SW 1271 (cell line): ENCODE data around the gene ZCCHC7.
"Not testable (repeated sequence)": the region's sequence is repeated elsewhere in the genome, so short reads cannot be mapped to it uniquely, and the experiment has no call there.

ENCODE experiments used
- DNase-seq, 2 experiments: peaks; one replicate each; lab custom pipeline; 2025; lab: John Stamatoyannopoulos, UW

The ZCCHC7 gene

DNA sequence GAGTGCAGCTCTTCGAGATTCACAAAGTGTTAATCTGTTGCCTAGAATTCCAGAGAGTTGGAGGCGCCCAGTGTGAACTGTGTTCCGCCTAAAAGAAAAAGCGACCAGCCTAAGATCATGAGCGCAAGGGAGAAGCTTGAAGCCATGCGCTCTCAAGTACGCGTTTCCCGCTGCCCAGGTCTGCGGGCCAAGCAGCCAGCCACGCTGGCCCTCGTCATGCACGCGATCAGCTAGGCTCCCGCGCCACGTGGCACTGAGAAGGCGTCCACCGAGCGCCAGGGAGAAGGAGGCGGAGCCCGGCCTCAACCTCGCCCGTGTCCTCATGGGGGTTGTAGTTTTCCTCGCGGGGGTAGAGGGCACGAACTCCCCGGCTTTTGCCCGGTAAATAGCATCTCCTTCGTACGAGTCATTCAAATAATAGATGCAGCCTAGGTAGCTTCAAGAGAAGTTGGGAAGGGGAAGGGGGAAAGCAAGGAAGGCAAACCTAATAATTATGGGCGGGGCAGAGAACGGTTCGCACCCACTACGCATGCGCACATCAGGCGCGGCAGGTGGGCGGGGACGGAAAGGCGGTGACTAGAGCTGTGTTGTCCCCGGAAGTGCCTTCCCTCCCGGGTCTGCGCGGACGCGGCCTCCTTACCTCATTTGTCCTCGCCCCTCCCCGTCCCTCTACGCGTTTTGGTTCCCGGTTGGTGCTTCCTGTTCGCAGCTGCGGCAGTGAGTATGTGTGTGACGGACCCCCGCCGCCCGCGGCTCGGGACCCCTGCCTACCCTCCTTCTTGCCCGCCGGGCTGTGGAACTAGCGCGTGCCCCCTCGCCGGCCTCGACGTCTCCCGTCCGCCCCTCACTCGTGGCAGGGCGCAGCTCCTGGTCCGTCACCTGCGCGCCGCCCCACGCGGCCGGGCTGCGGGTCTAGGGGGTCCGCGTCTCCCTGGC is at the start of gene ZCCHC7:
TSS of gene ZCCHC7 (plus strand) at position 668 of the 936 bp plus-strand sequence.
- peak; percentile 68 to 84 for DNase-seq

DNA sequence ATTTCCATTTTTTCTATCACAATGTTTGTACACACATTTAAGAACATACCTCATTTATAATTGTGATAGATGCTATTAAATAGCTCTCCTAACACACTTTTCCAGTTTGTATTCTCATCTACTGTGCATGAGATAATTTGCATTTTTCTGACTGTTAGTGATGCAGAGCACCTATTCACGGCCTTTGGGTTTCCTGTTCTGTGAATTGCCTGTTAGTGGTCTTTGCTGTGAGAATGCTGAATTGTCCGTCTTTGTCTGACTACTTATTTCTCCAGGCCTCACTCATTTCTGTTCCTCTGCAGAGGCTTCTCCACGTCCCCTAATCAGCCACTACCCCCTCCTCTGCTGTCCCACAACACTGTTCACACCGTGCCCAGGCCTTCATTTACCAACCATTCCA is 45.6 kb upstream of the ZCCHC7 start:
- not testable (repeated sequence) for DNase-seq

DNA sequence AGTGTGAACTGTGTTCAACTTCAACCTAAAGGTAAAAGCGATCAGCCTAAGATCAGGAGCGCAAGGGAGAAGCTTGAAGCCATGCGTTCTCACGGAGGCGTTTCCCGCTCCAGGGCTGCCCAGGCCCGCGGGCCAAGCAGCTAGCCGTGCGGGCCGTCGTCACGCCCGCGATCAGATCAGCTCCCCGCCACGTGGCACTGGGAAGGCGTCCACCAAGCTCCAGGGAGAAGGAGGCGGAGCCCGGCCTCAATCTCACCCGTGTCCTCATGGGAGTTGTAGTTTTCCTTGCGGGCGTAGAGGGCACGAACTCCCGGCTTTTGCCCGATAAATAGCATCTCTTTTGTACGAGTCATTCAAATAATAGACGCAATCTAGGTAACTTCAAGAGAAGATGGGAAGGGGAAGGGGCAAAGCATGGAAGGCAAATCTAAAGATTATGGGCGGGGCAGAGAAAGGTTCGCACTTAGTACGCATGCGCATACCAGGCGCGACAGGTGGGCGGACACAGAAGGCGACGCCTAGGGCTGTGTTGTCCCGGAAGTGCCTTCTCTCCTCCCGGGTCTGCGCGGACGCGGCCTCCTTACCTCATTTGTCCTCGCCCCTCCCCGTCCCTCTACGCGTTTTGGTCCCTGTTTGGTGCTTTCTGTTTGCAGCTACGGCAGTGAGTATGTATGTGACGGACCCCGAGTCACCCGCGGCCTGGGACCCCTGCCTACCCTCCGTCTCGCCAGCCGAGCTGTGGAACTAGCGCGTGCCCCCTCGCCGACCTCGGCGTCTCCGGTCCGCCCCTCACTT is 40.8 kb upstream of the ZCCHC7 start:
- peak; percentile 79 to 89 for DNase-seq

DNA sequence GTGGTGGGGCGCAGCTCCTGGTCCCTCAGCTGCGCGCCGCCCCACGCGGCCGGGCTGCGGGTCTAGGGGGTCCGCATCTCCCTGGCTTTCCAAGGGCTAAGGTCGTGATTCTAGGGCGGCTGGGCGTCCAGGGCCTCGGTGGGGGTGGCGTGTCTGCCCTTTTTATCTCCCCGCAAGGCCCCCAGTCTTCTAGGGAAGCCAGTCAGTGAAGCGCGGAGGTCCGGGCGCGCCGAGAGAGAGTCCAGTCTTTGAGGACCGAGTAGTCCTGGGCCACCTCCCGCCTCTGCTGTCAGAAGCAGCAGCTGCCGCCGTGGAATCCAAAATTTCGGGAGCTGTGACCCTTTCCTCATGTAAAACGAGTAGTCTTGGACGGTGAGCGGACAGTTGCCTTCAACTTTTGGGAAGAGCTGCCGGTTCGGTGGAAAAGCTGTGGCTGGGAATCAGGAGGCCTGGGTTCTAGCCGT is 40.2 kb upstream of the ZCCHC7 start:
- DNase-seq, result peak in 1 of 2 experiments; percentile 30

DNA sequence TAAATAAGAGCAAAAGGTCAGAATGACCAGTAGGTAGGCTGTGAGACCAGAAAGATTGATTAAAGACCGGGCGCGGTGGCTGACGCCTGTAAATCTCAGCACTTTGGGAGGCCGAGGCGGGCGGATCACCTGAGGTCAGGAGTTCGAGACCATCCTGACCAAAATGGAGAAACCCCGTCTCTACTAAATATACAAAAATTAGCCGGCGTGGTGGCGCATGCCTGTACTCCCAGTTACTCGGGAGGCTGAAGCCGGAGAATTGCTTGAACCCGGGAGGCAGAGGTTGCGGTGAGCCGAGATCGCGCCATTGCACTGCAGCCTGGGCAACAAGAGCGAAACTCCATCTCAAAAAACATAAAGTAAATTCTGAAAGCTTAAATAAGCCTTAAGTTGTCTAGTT is 38.9 kb upstream of the ZCCHC7 start:
- DNase-seq, result not testable (repeated sequence)

DNA sequence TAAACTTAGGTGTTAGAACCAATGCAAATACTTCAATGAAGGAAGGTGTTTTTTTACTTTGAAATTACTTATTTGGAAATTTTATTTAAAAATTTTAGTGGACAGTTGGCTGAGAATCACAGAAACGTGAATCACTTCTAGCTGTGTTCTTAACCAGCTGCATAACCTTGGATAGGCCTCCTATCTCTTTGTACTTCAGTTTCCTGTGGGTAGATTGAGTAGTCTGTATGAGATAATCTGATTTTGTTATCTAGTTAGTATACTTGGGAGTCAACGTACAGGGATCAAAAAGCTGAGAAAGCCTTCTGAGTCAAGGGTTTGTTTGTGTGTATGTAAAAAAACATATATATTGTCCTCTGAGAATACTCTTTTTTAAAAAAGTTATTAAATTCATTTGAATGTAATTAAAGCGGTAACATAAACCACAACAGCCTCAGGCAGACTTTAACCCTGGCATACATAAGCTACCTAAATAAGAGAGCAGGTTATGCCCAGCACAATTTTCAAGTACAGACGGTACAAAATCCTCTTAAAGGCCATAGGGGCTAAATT is 38.1 kb upstream of the ZCCHC7 start:
- DNase-seq, result no peak

DNA sequence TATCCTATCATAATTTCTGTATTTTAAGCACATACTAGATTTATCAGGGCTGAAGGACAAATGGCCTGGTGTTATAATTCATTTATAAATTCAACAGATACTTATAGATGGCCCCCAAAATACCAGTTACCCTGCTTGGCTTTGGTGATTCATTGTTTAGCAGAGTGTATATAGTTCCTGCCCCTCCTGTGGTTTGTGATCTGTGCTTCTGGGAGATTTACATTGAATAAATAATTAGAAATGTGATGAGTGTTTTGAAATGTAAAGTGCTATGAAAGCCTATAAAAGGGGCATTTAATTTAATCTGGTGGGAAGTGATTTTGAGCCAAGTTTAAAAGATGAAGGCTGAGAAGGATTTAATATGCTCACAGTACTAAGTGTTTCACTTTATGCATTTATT is 36.7 kb upstream of the ZCCHC7 start:
- DNase-seq, result no peak

DNA sequence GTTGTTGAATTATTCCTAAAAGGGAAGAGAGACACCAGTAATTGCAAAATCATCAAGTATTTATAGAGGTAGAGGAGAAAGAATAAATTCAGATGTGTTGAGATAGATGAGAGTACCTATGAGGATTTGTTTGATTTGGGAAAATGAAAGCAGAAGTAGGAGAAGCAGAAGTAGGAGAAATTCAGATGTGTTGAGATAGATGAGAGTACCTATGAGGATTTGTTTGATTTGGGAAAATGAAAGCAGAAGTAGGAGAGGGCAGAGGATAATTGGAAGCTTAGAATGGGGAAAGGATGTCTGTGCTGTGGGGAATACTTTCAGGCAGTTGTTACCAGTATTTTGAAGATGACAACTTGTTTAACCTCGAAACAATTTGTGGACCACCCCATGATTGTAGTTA is 35.1 kb upstream of the ZCCHC7 start:
- DNase-seq, result no peak

DNA sequence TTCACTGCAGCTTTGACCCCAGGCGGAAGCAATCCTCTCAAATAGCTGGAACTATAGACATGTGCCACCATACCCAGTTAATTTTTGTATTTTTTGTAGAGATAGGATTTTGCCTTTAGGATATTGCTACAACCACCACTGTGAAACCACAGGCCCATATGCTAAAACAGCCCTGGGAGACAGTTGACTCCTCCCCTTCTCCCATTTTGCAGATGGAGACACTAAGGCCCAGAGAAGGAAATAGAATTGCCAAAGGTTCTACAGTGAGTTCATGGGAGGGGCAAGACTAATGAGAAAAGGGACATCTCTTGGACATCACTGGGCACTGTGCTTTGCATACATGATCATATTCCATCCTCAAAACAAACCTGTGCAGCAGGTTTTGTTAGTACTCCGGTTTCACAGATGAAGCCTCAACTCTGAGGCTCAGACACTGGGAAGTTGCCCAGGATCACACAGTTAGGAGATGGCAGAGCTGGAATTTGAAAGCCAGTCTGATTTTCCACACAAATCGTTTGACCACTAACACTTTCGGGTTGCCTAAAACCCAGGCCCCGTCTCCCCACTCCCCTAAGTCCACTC is 27.6 kb upstream of the ZCCHC7 start:
- not testable (repeated sequence) for DNase-seq

DNA sequence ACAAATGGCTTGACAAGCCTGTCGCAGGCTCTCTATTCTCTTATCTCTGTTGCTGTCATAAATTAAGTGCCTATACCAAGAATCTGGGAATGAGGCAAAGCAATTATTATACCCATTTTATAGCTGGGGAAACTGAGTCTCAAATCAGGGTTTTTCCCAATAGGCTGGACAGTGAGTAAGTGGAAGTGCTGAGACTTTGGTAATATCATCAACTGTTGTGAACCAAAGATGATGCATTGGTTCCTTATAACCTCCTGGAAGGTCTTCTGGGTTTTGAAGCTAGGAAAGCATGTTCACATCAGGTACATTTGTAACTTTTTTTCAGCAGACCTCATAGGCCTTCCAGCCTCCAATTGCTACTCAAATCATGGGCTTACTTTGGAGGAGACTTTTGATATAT is 25.6 kb upstream of the ZCCHC7 start:
- DNase-seq, result no peak

DNA sequence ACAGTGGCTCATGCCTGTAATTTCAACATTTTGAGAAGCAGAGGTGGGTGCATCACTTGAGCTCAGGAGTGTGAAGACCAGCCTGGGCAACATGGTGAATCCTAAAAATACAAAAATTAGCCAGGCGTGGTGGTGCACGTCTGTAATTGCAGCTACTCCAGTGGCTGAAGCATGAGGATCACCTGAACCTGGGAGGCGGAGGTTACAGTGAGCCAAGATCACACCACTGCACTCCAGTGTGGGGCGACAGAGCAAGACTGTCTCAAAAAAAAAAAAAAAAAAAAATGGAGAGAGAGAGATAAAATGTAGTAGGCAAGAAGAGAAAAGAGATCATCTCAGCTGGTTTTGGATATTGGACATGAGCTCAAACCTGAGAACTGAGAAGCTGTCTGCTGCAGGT is 23.7 kb upstream of the ZCCHC7 start:
- no peak for DNase-seq

DNA sequence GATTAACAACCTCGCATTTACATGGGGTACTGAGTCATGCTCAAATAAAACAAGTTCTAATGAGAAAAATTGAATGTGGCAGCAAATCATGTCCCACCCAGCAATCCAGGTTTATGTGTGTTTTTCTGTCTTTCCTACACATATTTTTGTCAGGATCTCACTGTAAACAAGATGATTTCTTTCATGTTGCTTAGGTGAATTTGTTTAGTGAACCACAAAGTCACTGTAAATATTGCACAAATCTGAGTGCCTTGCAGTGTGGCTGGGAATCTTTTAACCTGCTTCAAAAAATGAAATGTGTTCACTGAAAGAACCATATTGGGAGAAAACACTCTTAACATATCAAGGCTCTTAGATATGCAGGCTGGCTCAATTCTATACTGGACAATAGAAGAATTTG is 23.1 kb upstream of the ZCCHC7 start:
- DNase-seq, result no peak

DNA sequence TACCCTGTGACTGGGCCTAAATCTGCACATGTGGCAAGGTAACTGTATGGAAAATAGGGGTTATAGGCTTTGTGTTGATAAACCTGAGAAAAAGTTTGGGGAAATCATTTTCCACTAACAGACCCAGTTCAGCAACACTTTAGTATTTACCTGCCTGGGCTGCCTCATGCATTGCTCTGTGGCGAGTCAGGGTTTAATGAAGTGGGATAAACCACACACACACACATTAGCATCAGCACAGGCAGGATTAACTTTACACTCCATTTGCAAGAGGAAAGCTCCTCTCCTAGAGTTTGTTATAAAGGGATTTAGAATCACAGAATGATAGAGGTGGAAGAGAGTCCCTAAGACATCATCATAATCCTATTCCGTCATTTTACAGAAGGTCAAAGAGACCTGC is 20.0 kb upstream of the ZCCHC7 start:
- no peak for DNase-seq

DNA sequence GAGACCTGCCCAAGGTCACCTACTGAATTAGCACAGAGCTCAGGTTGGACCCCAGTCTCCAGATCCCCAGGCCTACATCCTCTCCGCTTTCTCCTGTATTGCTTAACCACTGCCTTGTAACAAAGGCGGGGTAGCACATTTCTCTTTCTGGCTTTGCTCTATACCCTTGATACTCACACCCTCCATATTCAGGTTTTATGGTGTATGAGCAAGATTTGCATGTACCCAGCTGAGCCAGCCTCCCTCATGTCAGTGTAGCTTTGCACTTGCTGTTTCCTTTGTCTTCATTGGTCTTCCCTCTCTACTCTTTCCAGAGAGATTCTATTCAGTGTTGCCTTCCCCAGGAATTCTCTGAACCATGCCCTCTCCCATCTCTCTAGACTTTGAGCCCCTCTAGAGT is 19.6 kb upstream of the ZCCHC7 start:
- no peak for DNase-seq

DNA sequence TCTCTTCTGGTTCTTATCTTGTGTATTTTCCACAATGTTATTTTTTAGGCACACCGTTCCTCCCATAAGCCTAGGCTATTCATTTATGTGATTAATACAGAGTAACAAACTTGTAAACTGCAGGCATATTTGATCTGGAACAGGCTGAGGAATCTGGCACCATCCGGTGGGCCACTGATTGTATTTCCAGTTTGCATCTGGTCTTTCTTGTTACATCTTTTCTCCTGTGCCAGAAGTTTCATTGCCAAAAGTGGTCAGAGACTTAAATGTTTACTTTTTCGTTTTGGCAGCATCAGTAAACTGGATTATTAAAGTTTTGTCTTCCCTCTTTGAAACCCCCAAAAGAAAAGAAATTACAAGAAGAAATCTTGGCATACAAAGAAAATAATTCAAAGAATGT is 17.9 kb upstream of the ZCCHC7 start:
- DNase-seq, result no peak

DNA sequence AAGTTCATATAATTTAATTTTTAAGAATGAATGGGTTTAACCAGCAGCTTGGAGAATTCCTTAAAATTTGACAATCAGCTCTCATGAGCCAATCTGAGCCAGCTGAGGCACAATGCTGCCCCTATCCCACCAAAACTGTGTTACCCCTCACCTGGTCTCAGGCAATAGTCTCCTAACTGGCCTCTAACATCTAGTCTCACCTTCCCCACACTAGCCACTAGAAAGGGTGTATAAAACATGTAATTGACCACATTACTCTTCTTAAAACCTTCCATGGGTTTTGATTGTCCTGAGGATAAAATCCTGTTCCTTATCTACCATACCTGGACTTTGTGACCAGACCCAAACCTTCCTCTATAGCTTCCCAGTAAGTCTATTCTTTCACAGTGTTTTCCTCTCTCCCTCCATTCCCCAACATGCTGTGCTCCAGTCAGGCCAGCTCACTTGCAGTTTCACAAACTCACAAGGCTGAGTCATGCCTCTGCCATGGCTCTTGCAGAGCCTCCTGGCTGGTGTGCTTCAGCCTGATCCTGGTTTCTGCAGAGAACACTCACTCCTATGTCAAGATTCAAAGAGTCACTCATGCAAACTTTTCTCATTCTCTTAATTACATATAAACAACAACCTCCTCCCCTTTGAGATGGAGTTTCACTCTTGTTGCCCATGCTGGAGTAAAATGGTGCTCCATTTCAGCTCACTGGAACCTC is 16.0 kb upstream of the ZCCHC7 start:
- no peak for DNase-seq

DNA sequence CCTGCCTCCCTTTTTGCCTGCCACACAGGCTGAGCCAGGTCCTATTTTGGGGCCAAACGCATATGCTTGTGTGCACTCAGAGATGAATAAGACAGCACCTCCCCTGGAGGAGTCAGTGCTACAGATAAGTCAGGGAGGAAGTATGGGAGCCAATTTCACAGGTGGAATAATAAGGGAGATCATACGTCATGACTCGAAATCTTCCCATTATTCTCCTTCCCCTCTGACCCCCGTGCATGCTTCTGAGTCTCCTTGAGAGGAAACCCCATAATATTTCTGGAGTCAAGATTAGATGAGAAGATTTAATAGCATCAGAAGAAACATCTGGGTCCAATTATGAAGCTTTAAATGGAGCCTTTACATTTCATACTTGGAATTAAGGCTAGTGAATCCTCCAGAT is 15.1 kb upstream of the ZCCHC7 start:
- DNase-seq, result no peak

DNA sequence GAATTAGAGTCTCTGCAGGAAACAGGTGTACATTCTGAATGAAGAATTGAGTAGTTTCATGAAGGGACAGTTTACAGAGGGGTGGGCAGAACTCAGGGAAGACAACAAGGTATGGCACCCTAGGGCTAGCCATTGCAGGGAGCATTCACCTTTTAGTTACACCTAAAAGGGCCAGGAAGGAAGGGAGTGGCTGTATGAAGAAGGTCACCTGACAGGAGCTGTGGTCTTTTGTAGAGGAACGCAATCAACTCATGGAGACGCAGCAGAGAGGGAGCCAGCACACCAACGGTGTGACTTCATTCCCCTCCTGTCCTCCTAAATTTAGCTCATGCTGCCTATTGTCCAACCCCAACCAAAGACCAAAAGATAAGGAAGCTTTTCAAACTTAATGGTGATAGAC is 12.7 kb upstream of the ZCCHC7 start:
- no peak for DNase-seq

DNA sequence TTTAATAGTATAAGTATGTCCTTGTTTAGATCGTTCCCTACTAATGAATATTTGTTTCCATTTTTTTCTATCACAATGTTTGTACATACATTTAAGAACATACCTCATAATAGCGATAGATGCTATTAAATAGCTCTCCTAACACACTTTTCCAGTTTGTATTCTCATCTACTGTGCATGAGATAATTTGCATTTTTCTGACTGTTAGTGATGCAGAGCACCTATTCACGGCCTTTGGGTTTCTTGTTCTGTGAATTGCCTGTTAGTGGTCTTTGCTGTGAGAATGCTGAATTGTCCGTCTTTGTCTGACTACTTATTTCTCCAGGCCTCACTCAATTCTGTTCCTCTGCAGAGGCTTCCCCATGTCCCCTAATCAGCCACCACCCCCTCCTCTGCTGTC is 5.9 kb upstream of the ZCCHC7 start:
- DNase-seq, result not testable (repeated sequence)

DNA sequence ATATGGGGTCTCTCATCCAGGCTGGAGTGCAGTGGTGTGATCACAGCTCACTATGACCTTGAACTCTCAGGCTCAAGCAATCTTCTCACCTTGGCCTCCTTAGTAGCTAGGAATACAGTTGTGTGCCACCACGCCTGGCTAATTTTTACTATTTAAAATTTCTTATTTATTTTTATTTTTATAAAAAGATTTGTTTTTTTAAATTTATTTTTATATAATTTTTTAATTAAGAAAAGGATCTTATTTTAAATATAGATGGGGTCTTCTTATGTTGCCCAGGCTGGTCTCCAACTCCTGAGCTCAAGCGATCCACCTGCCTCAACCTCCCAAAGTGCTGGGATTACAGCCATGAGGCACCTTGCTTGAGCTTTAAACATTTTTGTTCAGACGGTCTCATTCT is 2.4 kb upstream of the ZCCHC7 start:
- DNase-seq, result no peak

DNA sequence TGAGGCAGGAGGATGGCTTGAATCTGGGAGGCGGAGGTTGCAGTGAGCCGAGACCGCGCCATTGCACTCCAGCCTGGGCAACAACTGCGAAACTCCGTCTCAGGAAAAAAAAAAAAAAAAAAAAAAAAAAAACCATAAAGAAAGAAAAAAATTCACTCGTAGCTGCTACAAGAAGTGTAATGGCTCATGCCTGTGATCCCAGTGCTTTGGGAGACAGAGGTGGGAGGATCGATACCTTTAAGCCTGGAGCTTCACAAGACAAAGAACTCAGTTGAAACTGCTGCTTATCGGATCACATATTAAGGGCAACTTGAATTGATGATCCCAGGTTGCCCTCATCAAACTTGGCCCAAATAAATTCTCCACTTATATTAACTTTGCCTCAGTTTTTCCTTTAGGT is 1.0 kb upstream of the ZCCHC7 start:
- DNase-seq, result no peak
